SK-N-SH (cell line): ENCODE data around the gene THADA. TPM values are rescaled to one million over a fixed set of nuclear protein-coding genes. Genes with fewer than 3 reads are reported as not detected.

Experiments
- CTCF ChIA-PET: fragments of 300-600, 350-600 bp; formaldehyde crosslinking; extraction: SDS; loops from one replicate; lab custom pipeline; 2021; lab: Yijun Ruan, JAX
- POLR2A ChIA-PET: fragments of 350-600 bp; sonication (Branson Sonifier 250); formaldehyde crosslinking; extraction: SDS; loops from one replicate; lab custom pipeline; 2020; ENCODE audit warnings: antibody characterized with exemption, inconsistent platforms; lab: Yijun Ruan, JAX
- DNase-seq: peaks from one replicate; pipeline ENCODE4 v3.0.0; 2012
- H2AFZ ChIP-seq: fragments of 200-600 bp; sonication (generic); 2 replicates; pipeline ENCODE4 v1.8.1; 2016; ENCODE audit warnings: antibody characterized with exemption, mild to moderate bottlenecking, low read depth
- H3F3A ChIP-seq: fragments of 200-600 bp; sonication (generic); replicated peaks from 2 replicates; pipeline ENCODE3; 2016; ENCODE audit warnings: antibody characterized with exemption, mild to moderate bottlenecking; ENCODE audit not compliant: insufficient read depth
- H3K27ac ChIP-seq, 2 experiments: fragments of 200-500 bp in 1 of 2; fragments of 200-600 bp in 1 of 2; sonication (Bioruptor generic) in 1 of 2; sonication (generic), shearing (Covaris generic) in 1 of 2; 2 replicates each; pipeline versions ENCODE4 v1.5.1 to v1.6.1; 2014 to 2016; ENCODE audit warnings: low read depth in 2 of 2, inconsistent platforms in 1 of 2, low read length in 1 of 2, mild to moderate bottlenecking in 1 of 2, mixed read lengths in 1 of 2
- H3K27me3 ChIP-seq: fragments of 200-600 bp; sonication (generic), shearing (Covaris generic); 2 replicates; pipeline ENCODE4 v1.6.1; 2016; ENCODE audit warnings: mixed run types; ENCODE audit not compliant: insufficient read depth
- H3K36me3 ChIP-seq, 2 experiments: fragments of 200-500 bp in 1 of 2; fragments of 200-600 bp in 1 of 2; sonication (Bioruptor generic) in 1 of 2; sonication (generic) in 1 of 2; replicated peaks in 1 of 2; 2 replicates each; pipeline versions ENCODE3 to v1.5.1; 2014 to 2016; ENCODE audit warnings: low read length in 1 of 2, mild to moderate bottlenecking in 1 of 2; ENCODE audit not compliant: insufficient read depth in 2 of 2, control insufficient read depth in 1 of 2
- H3K4me1 ChIP-seq, 2 experiments: fragments of 200-500 bp in 1 of 2; fragments of 200-600 bp in 1 of 2; sonication (Bioruptor generic) in 1 of 2; sonication (generic), shearing (Covaris generic) in 1 of 2; 2 replicates each; pipeline versions ENCODE4 v1.5.1 to v1.6.1; 2014 to 2016; ENCODE audit warnings: low read depth in 1 of 2, low read length in 1 of 2, mixed run types in 1 of 2; ENCODE audit not compliant: insufficient read depth in 2 of 2, control insufficient read depth in 1 of 2
- H3K4me2 ChIP-seq: fragments of 200-600 bp; sonication (generic), shearing (Covaris generic); 2 replicates; pipeline ENCODE4 v1.6.1; 2017; ENCODE audit warnings: mixed run types
- H3K4me3 ChIP-seq, 2 experiments: fragments of 200-500 bp in 1 of 2; fragments of 200-600 bp in 1 of 2; sonication (Bioruptor generic) in 1 of 2; sonication (generic), shearing (Covaris generic) in 1 of 2; 2 replicates each; pipeline versions ENCODE4 v1.5.1 to v1.8.1; 2014 to 2016; ENCODE audit warnings: low read depth in 2 of 2, inconsistent platforms in 1 of 2, low read length in 1 of 2, mild to moderate bottlenecking in 1 of 2, mixed read lengths in 1 of 2, moderate library complexity in 1 of 2
- H3K79me2 ChIP-seq: fragments of 200-600 bp; sonication (generic); 2 replicates; pipeline ENCODE4 v1.8.1; 2017; ENCODE audit warnings: mild to moderate bottlenecking; ENCODE audit not compliant: insufficient read depth
- H3K9ac ChIP-seq: fragments of 200-600 bp; sonication (generic); 2 replicates; pipeline ENCODE4 v1.6.1; 2017; ENCODE audit warnings: mixed run types
- H3K9me2 ChIP-seq: fragments of 200-600 bp; sonication (generic); 2 replicates; pipeline ENCODE4 v1.6.1; 2017; ENCODE audit warnings: mixed run types
- H3K9me3 ChIP-seq: fragments of 200-600 bp; sonication (generic); 2 replicates; pipeline ENCODE4 v1.6.1; 2017; ENCODE audit warnings: mixed run types, mild to moderate bottlenecking, moderate library complexity
- H4K20me1 ChIP-seq: fragments of 200-600 bp; sonication (generic); 2 replicates; pipeline ENCODE4 v1.6.1; 2017; ENCODE audit warnings: mild to moderate bottlenecking, mixed run types; ENCODE audit not compliant: insufficient read depth
- CHD2 ChIP-seq: fragments of 150-350 bp; IDR thresholded peaks from 2 replicates; pipeline ENCODE4 v1.6.1; 2018; ENCODE audit warnings: low read length; ENCODE audit not compliant: partially characterized antibody
- EZH2phosphoT487 ChIP-seq: fragments of 200-600 bp; sonication (generic); IDR thresholded peaks from 2 replicates; pipeline ENCODE4 v1.6.1; 2017; ENCODE audit warnings: low read depth, mixed run types, mild to moderate bottlenecking, antibody characterized with exemption, moderate library complexity, borderline replicate concordance
- MEF2A ChIP-seq: IDR thresholded peaks from 2 replicates; pipeline ENCODE4 v1.4.0; 2012; ENCODE audit warnings: low read depth, borderline replicate concordance
- MXI1 ChIP-seq: IDR thresholded peaks from 2 replicates; pipeline ENCODE4 v1.6.1; 2012; ENCODE audit warnings: mild to moderate bottlenecking, low read depth, low read length, improper control_type of control experiment
- NFIC ChIP-seq: IDR thresholded peaks from 2 replicates; pipeline ENCODE4 v1.4.0; 2012; ENCODE audit warnings: borderline replicate concordance
- NRF1 ChIP-seq: IDR thresholded peaks from 2 replicates; pipeline ENCODE4 v1.6.1; 2012; ENCODE audit warnings: low read depth, mild to moderate bottlenecking, low read length
- POLR2AphosphoS5 ChIP-seq: IDR thresholded peaks from 2 replicates; pipeline ENCODE4 v1.6.1; 2012; ENCODE audit warnings: low read depth, low read length
- RCOR1 ChIP-seq: fragments of 150-350 bp; IDR thresholded peaks from 2 replicates; pipeline ENCODE4 v1.6.1; 2017; ENCODE audit warnings: antibody characterized with exemption, low read length
- RFX5 ChIP-seq: IDR thresholded peaks from 2 replicates; pipeline ENCODE4 v1.6.1; 2012; ENCODE audit warnings: mild to moderate bottlenecking, improper control_type of control experiment, low read length
- RXRA ChIP-seq: IDR thresholded peaks from 2 replicates; pipeline ENCODE4 v1.4.0; 2012; ENCODE audit warnings: low read depth, mild to moderate bottlenecking, borderline replicate concordance
- SMC3 ChIP-seq: IDR thresholded peaks from 2 replicates; pipeline ENCODE4 v1.6.1; 2012; ENCODE audit warnings: low read depth, low read length, improper control_type of control experiment
- TEAD4 ChIP-seq: IDR thresholded peaks from 2 replicates; pipeline ENCODE4 v1.4.0; 2012; ENCODE audit warnings: mild to moderate bottlenecking, borderline replicate concordance; ENCODE audit not compliant: insufficient read depth
- YY1 ChIP-seq: IDR thresholded peaks from 2 replicates; pipeline ENCODE4 v1.4.0; 2012; ENCODE audit warnings: low read depth, mild to moderate bottlenecking
- WGBS: methylation state at CpG from one replicate; pipeline ENCODE4 v1.1.6; 2017; ENCODE audit warnings: low lambda C conversion rate; 5-methylcytosine and 5-hydroxymethylcytosine counted together
- polyA plus RNA-seq, 3 experiments: library from polyadenylated mRNA; depleted of rRNA; stranded (reverse); fragments of >200 nt; gene quantifications; 2 replicates each; pipeline ENCODE4 v1.2.3, GENCODE V29; 2012
- TF ChIP-seq, protein P1 (sequence below): fragments of 150-350 bp; IDR thresholded peaks from 2 replicates; pipeline ENCODE4 v1.6.1; 2016; ENCODE audit warnings: mild to moderate bottlenecking, low read depth, low read length
- TF ChIP-seq, protein P2 (sequence below): fragments of 200-600 bp; sonication (generic); IDR thresholded peaks from 2 replicates; pipeline ENCODE4 v1.6.1; 2017; ENCODE audit warnings: antibody characterized with exemption, mild to moderate bottlenecking, moderate library complexity
- TF ChIP-seq, protein P3 (sequence below): IDR thresholded peaks from 2 replicates; pipeline ENCODE4 v1.4.0; 2012; ENCODE audit warnings: low read depth, borderline replicate concordance

Gene THADA
- polyA plus RNA-seq, 1 of the 3 experiments (the other 2 are of a cell fraction), result 25.6 TPM

DNA sequence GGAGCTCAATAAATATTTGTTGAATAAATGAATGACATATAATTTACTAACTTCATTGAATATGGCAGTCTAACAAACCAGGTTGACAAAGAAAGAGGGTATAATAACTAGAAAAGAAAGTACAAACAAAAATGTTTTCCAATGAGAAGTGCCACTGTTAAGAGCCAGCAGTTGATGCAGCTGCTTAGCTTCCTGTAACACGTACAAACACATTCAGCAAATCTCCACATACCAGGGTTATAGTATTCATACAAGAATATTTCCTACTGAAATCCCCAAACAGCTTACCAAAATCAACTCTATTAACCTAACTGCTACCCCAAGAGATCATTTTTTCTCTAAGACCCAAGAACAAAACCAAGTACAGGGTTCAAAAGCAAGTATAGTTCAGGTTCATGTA lies 77.7 kb downstream of the THADA start (continued):
- TF ChIP-seq, protein P1, sequence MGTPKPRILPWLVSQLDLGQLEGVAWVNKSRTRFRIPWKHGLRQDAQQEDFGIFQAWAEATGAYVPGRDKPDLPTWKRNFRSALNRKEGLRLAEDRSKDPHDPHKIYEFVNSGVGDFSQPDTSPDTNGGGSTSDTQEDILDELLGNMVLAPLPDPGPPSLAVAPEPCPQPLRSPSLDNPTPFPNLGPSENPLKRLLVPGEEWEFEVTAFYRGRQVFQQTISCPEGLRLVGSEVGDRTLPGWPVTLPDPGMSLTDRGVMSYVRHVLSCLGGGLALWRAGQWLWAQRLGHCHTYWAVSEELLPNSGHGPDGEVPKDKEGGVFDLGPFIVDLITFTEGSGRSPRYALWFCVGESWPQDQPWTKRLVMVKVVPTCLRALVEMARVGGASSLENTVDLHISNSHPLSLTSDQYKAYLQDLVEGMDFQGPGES, result no peak

DNA sequence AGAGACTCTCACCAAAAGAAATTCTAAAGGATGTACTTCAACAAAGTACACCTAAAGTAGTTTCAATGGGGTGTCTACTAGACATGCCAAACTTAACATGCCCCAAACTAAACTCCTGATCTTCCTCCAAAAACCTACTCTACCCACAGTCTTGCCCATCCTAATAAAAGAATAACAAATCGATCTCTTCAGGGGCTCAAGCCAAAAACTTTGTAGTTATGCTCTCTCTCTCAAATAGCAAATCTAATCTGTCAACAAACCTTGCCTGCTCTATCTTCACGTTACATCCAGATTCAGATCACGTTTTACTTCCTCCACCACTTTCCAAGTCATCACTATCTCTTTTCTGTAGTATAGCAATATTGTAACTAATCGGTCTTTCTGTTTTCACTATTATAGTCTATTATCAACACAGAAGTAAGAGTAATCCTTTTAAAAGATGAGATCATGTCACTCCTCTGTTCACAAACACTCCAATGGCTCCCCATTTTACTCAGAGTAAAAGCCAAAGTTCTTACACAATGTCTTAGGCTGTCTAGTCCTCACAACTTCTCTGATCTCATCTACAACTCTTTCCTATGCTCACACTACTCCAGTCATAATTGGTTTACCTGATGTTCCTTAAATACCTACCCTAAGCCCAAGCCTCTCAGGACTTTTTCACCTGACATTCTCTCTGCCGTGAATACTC lies 79.9 kb downstream of the THADA start:
- ChIA-PET CTCF (interaction anchor here (0.7 kb wide), 2 partner anchors 25 to 684 kb away, joined by 3 to 4 read pairs; no protein-coding TSS in a partner anchor), POLR2A (no interaction called here)
- Histone ChIP-seq H3K9me3 (no peaks in the 10 kb centered on the region), H3K4me1 (peaks cover 9 to 14% of the 10 kb centered on the region in 2 experiments; a peak in 3 of 4 replicates), H3K27me3 (no peaks in the 10 kb centered on the region), H2AFZ (no peak overlapping the region), H3K9me2 (no peaks in the 10 kb centered on the region), H3F3A (peaks cover 15% of the 10 kb centered on the region), H3K4me3 (no peak overlapping the region), H3K4me2 (no peak overlapping the region), H3K79me2 (no peaks in the 10 kb centered on the region), H3K27ac (no peak overlapping the region), H3K36me3 (peaks cover 3 to 4% of the 10 kb centered on the region in 2 experiments), H4K20me1 (no peaks in the 10 kb centered on the region), H3K9ac (no peak overlapping the region)
- TF ChIP-seq, protein P2, sequence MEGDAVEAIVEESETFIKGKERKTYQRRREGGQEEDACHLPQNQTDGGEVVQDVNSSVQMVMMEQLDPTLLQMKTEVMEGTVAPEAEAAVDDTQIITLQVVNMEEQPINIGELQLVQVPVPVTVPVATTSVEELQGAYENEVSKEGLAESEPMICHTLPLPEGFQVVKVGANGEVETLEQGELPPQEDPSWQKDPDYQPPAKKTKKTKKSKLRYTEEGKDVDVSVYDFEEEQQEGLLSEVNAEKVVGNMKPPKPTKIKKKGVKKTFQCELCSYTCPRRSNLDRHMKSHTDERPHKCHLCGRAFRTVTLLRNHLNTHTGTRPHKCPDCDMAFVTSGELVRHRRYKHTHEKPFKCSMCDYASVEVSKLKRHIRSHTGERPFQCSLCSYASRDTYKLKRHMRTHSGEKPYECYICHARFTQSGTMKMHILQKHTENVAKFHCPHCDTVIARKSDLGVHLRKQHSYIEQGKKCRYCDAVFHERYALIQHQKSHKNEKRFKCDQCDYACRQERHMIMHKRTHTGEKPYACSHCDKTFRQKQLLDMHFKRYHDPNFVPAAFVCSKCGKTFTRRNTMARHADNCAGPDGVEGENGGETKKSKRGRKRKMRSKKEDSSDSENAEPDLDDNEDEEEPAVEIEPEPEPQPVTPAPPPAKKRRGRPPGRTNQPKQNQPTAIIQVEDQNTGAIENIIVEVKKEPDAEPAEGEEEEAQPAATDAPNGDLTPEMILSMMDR, result no peak
- no peak for TF ChIP-seq POLR2AphosphoS5
- DNase-seq, result no peak
- WGBS, result 94% methylated on average over 5 of the region's 5 CpGs

DNA sequence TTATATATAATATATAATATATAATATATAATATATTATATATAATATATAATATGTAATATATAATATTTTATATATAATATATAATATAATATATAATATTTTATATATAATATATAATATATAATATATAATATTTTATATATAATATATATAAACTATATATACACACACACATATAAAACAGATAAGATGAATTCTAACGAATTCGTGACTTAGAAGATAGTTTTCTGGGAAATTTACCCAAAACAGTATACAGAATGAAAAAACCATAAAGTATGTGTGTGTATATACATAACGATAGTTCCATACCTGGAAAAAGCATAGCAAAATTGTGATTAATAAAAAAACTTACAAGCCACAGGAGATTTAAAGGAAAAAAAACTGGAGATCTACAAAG lies 80.6 kb downstream of the THADA start:
- Histone ChIP-seq H3K9me2 (no peaks in the 10 kb centered on the region), H3K9ac (no peak overlapping the region), H3K27me3 (no peaks in the 10 kb centered on the region), H2AFZ (no peak overlapping the region), H3K4me3 (no peak overlapping the region), H3K9me3 (no peaks in the 10 kb centered on the region), H3F3A (peaks cover 12% of the 10 kb centered on the region), H3K27ac (no peak overlapping the region), H3K4me1 (peaks cover 8 to 14% of the 10 kb centered on the region in 2 experiments; a peak in 3 of 4 replicates), H3K4me2 (no peak overlapping the region), H3K79me2 (no peaks in the 10 kb centered on the region), H4K20me1 (no peaks in the 10 kb centered on the region), H3K36me3 (peaks cover 3 to 4% of the 10 kb centered on the region in 2 experiments)
- no peak for DNase-seq
- ChIA-PET CTCF (no interaction called here), POLR2A (no interaction called here)
- 95% methylated on average over 3 of the region's 3 CpGs for WGBS
- TF ChIP-seq MXI1 (no peak), EZH2phosphoT487 (no peak), TEAD4 (no peak), RCOR1 (no peak), YY1 (no peak), NFIC (no peak), NRF1 (no peak), SMC3 (no peak), CHD2 (no peak), RFX5 (no peak), RXRA (no peak), MEF2A (no peak)
- TF ChIP-seq, protein P1, result no peak
- TF ChIP-seq, protein P3, sequence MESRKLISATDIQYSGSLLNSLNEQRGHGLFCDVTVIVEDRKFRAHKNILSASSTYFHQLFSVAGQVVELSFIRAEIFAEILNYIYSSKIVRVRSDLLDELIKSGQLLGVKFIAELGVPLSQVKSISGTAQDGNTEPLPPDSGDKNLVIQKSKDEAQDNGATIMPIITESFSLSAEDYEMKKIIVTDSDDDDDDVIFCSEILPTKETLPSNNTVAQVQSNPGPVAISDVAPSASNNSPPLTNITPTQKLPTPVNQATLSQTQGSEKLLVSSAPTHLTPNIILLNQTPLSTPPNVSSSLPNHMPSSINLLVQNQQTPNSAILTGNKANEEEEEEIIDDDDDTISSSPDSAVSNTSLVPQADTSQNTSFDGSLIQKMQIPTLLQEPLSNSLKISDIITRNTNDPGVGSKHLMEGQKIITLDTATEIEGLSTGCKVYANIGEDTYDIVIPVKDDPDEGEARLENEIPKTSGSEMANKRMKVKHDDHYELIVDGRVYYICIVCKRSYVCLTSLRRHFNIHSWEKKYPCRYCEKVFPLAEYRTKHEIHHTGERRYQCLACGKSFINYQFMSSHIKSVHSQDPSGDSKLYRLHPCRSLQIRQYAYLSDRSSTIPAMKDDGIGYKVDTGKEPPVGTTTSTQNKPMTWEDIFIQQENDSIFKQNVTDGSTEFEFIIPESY, result no peak
- TF ChIP-seq, protein P2, result no peak
